ENCODE measurements around the gene NKX3-2. TPM values are rescaled to one million over a fixed set of nuclear protein-coding genes. Genes with fewer than 3 reads are reported as not detected.

Gene NKX3-2
- polyA plus RNA-seq, 12 donors = 0.09 to 0.21 (median 0.12) TPM; not detected in 6

- no peak for DNase-seq
These were observed 33.2 kb downstream of the NKX3-2 start for GRCh38 chr4:13511101-13511500.

GRCh38 chr4:13509442-13509841 is 34.9 kb downstream of the NKX3-2 start:
- DNase-seq = no peak

- DNase-seq = no peak
These were observed 39.9 kb downstream of the NKX3-2 start for GRCh38 chr4:13504374-13504773.

- no peak for DNase-seq
These were observed 45.8 kb downstream of the NKX3-2 start for GRCh38 chr4:13498469-13498868.

GRCh38 chr4:13496605-13497004 is 47.7 kb downstream of the NKX3-2 start:
- no peak for DNase-seq

DNA sequence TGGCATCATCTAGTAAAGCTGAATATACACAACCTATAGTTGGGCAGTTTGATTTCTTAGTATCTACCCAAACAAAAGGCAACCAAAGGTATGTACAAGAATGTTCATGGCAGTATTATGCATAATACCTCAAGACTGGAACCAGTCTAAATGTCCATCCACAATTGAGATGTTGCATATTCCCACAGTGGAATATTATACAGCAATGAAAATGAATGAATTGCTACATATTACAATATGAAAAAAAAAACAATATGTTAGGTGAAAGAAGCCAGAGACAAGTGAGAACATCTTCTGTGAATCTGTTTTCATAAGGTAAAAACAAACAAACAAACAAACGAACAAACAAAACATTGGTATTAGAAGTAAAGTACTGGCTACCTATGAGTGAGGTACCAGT is 48.6 kb downstream of the NKX3-2 start:
- no peak for DNase-seq

DNA sequence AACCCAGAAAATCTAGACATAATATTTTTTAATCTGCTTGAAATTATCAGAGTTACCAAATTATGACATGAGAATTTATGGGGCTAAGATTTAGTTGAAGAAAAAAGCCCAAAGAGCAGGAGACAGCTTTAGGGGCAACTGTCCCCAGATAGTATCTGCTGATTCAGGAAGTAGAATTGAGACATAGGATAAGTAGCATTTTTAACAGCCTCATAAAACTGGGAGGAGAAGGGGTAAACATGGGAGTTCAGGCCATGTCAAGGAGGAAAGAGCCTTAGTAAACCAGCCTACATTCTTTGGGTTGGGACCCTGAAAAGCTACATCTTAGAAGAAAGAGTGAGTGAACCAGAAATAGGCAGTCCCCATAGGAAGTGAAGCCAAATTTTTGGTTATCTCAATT is 50.5 kb downstream of the NKX3-2 start:
- DNase-seq = no peak

DNA sequence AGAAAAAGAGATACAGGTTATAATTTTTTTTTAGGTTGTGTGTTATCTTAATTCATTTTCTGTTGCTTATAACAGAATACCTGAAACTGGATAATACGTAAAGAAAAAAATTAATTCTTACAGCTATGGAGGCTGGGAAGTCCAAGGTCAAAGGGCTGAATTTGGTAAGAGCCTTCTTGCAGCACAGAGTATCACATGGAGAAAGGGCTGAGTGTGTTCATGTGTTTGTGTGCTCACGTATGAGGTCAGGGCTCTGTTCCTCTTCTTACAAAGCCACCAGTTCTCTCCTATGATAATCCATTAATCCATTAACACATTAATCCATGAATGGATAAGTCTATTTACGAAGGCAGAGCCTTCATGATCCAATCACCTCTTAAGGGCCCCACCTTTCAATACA is 51.6 kb downstream of the NKX3-2 start:
- DNase-seq = no peak

Other genes starting within 250 kb of the NKX3-2 start
- gene RAB28, start 60.2 kb downstream of the NKX3-2 start, polyA plus RNA-seq (ENCODE audit: insufficient read length in 12 of 12) = 10 to 100 TPM in 11 of 12 donors, not detected in 1; 13.4 to 22.8 (median 18.8) TPM
- 10 to 100 TPM in 11 of 12 donors, not detected in 1; 30.4 to 51.0 (median 36.4) TPM for gene BOD1L1, start 83.2 kb upstream of the NKX3-2 start, polyA plus RNA-seq (ENCODE audit: insufficient read length in 12 of 12)

Data from muscle of arm (tissue), 12 donors.